ENCODE measurements around the gene THAP9. TPM values are rescaled to one million over a fixed set of nuclear protein-coding genes. Genes with fewer than 3 reads are reported as not detected.

The THAP9 gene
- total and polyA plus RNA-seq, 4 donors, result 2.0 to 13.6 (median 3.1) TPM

GRCh38 chr4:82947498-82947897 is 47.0 kb downstream of the THAP9 start:
- H3K9ac ChIP-seq (ENCODE audit: insufficient read depth in 1 of 2, low read length in 2 of 2), result no peak overlapping the region
- H3K4me1 ChIP-seq (ENCODE audit: control insufficient read depth in 5 of 5, insufficient read depth in 5 of 5, low read length in 5 of 5), result no peaks in the 10 kb centered on the region
- TF ChIP-seq, protein P1, sequence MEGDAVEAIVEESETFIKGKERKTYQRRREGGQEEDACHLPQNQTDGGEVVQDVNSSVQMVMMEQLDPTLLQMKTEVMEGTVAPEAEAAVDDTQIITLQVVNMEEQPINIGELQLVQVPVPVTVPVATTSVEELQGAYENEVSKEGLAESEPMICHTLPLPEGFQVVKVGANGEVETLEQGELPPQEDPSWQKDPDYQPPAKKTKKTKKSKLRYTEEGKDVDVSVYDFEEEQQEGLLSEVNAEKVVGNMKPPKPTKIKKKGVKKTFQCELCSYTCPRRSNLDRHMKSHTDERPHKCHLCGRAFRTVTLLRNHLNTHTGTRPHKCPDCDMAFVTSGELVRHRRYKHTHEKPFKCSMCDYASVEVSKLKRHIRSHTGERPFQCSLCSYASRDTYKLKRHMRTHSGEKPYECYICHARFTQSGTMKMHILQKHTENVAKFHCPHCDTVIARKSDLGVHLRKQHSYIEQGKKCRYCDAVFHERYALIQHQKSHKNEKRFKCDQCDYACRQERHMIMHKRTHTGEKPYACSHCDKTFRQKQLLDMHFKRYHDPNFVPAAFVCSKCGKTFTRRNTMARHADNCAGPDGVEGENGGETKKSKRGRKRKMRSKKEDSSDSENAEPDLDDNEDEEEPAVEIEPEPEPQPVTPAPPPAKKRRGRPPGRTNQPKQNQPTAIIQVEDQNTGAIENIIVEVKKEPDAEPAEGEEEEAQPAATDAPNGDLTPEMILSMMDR (IDR thresholded peaks at IDR 0.05; ENCODE audit: control extremely low read depth, extremely low read depth), result no peak

DNA sequence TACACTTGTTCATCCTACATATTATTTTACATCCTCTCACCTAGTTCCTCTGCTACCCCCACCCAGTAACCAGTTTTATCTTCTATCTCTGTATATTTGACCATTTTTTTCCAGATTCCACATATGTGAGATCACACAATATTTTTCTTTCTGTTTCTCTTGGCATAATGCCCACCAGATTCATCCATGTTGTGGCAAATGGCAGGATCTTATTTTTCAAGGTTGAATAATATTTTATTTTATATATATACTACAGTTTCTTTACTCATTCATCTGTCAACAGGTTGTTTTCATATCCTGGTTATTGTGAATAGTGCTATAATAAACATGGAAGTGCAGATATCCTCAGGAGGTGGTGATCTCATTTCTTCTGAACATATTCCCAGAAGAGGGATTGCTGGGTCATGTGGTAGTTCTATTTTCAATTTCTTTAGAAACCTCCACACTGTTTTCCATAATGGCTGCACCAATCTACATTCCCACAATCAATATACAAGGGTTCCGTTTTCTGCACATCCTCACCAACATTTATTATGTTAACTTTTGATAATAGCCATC is 48.2 kb downstream of the THAP9 start:
- Histone ChIP-seq H3K9ac (ENCODE audit: insufficient read depth in 1 of 2, low read length in 2 of 2) (no peak overlapping the region), H3K27ac (ENCODE audit: low read depth in 1 of 2, low read length in 1 of 2) (no peak overlapping the region), H3K4me3 (no peak overlapping the region), H3K27me3 (ENCODE audit: control insufficient read depth in 3 of 3, insufficient read depth in 3 of 3, low read length in 2 of 3) (no peaks in the 10 kb centered on the region), H3K9me3 (ENCODE audit: control insufficient read depth in 4 of 4, insufficient read depth in 3 of 4, low read length in 3 of 4) (no peaks in the 10 kb centered on the region), H3K4me1 (ENCODE audit: control insufficient read depth in 5 of 5, insufficient read depth in 5 of 5, low read length in 5 of 5) (no peaks in the 10 kb centered on the region), H3K36me3 (ENCODE audit: control insufficient read depth in 4 of 4, insufficient read depth in 4 of 4, low read length in 4 of 4) (peaks cover 0 to 5% (median 4%) of the 10 kb centered on the region in 4 donors)
- WGBS, 2 donors, result 90 to 100% methylated on average over 1 of the region's 1 CpG
- no peak for DNase-seq
- ATAC-seq (ENCODE audit: insufficient read depth, low FRiP score), result no peak
- TF ChIP-seq, protein P1 (IDR thresholded peaks at IDR 0.05; ENCODE audit: control extremely low read depth, extremely low read depth), result no peak

More at GRCh38 chr4:82947498-82947897, 47.0 kb downstream of the THAP9 start:
- Histone ChIP-seq H3K27me3 (ENCODE audit: control insufficient read depth in 3 of 3, insufficient read depth in 3 of 3, low read length in 2 of 3) (no peaks in the 10 kb centered on the region), H3K36me3 (ENCODE audit: control insufficient read depth in 4 of 4, insufficient read depth in 4 of 4, low read length in 4 of 4) (peaks cover 3 to 5% (median 4%) of the 10 kb centered on the region in 4 donors), H3K4me3 (no peak overlapping the region), H3K9me3 (ENCODE audit: control insufficient read depth in 4 of 4, insufficient read depth in 3 of 4, low read length in 3 of 4) (no peaks in the 10 kb centered on the region), H3K27ac (ENCODE audit: low read depth in 1 of 2, low read length in 1 of 2) (no peak overlapping the region)
- DNase-seq, result no peak
- no peak for ATAC-seq (ENCODE audit: insufficient read depth, low FRiP score)

GRCh38 chr4:82951196-82951595 is 50.7 kb downstream of the THAP9 start:
- H3K9me3 ChIP-seq (ENCODE audit: control insufficient read depth in 4 of 4, insufficient read depth in 3 of 4, low read length in 3 of 4), result no peaks in the 10 kb centered on the region
- no peak overlapping the region for H3K9ac ChIP-seq (ENCODE audit: insufficient read depth in 1 of 2, low read length in 2 of 2)
- H3K4me1 ChIP-seq (ENCODE audit: control insufficient read depth in 5 of 5, insufficient read depth in 5 of 5, low read length in 5 of 5), result no peaks in the 10 kb centered on the region
- DNase-seq (no peak), ATAC-seq (ENCODE audit: insufficient read depth, low FRiP score) (no peak)
- 96 to 99% methylated on average over 2 of the region's 2 CpGs for WGBS, 2 donors
- H3K36me3 ChIP-seq (ENCODE audit: control insufficient read depth in 4 of 4, insufficient read depth in 4 of 4, low read length in 4 of 4), result peaks cover 0 to 3% (median 1%) of the 10 kb centered on the region in 4 donors
- H3K27me3 ChIP-seq (ENCODE audit: control insufficient read depth in 3 of 3, insufficient read depth in 3 of 3, low read length in 2 of 3), result no peaks in the 10 kb centered on the region
- TF ChIP-seq, protein P1 (IDR thresholded peaks at IDR 0.05; ENCODE audit: control extremely low read depth, extremely low read depth), result no peak
- no peak overlapping the region for H3K27ac ChIP-seq (ENCODE audit: low read depth in 1 of 2, low read length in 1 of 2)
- H3K4me3 ChIP-seq, result no peak overlapping the region

GRCh38 chr4:82954212-82954611 is 53.7 kb downstream of the THAP9 start:
- Histone ChIP-seq H3K9ac (ENCODE audit: insufficient read depth in 1 of 2, low read length in 2 of 2) (no peak overlapping the region), H3K4me3 (no peak overlapping the region), H3K4me1 (ENCODE audit: control insufficient read depth in 5 of 5, insufficient read depth in 5 of 5, low read length in 5 of 5) (no peaks in the 10 kb centered on the region), H3K27ac (ENCODE audit: low read depth in 1 of 2, low read length in 1 of 2) (no peak overlapping the region), H3K27me3 (ENCODE audit: control insufficient read depth in 3 of 3, insufficient read depth in 3 of 3, low read length in 2 of 3) (no peaks in the 10 kb centered on the region), H3K36me3 (ENCODE audit: control insufficient read depth in 4 of 4, insufficient read depth in 4 of 4, low read length in 4 of 4) (peaks cover 0 to 3% (median 0%) of the 10 kb centered on the region in 4 donors), H3K9me3 (ENCODE audit: control insufficient read depth in 4 of 4, insufficient read depth in 3 of 4, low read length in 3 of 4) (no peaks in the 10 kb centered on the region)
- 98% methylated on average over 4 of the region's 4 CpGs for WGBS, 2 donors
- TF ChIP-seq, protein P1 (IDR thresholded peaks at IDR 0.05; ENCODE audit: control extremely low read depth, extremely low read depth), result no peak
- no peak for ATAC-seq (ENCODE audit: insufficient read depth, low FRiP score)
- DNase-seq, result no peak

All from lung (tissue), 12 donors.